Ramos (cell line): Measurements from ENCODE around the gene AUP1.
"Not testable (repeated sequence)": the region's sequence is repeated elsewhere in the genome, so short reads cannot be mapped to it uniquely, and the experiment has no call there.

Experiments
- in situ Hi-C: fragments of 300-500 bp; cut with MboI; formaldehyde crosslinking; loops from one replicate; pipeline ENCODE4 v1.14.3; 2022; ENCODE audit warnings: low sequenced_read_pairs; ENCODE audit not compliant: unreplicated experiment

Gene AUP1, protein sequence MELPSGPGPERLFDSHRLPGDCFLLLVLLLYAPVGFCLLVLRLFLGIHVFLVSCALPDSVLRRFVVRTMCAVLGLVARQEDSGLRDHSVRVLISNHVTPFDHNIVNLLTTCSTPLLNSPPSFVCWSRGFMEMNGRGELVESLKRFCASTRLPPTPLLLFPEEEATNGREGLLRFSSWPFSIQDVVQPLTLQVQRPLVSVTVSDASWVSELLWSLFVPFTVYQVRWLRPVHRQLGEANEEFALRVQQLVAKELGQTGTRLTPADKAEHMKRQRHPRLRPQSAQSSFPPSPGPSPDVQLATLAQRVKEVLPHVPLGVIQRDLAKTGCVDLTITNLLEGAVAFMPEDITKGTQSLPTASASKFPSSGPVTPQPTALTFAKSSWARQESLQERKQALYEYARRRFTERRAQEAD

DNA sequence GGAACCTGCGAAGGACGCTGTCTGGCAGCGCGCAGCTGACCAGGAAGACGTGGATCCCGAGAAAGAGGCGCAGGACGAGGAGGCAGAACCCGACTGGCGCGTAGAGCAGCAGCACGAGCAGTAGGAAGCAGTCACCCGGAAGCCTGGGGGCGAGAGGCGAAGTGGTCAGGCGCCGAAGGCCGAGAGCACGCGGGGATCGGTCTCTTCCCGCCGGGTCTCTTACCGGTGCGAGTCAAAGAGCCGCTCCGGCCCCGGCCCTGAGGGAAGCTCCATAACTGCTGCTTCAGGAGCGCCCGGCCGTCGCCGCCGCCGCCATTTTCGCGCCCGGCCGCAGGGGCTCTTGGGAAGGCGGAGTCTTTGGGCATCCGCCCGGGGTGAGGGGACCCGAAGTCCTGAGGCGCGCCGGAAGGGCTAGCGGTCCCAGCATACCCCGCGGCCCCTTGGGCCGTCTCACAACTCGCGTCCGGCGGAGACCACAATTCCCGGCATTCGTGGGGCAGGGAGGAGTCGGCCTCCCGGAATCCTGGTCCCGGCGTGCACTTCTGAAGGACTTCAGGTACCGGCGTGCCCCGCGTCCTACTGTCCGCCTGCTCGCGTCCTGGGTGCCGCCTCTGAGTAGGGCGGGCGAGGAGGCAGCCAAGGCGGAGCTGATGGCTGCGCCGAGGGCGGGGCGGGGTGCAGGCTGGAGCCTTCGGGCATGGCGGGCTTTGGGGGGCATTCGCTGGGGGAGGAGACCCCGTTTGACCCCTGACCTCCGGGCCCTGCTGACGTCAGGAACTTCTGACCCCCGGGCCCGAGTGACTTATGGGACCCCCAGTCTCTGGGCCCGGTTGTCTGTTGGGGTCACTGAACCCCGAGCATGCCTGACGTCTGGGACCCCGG is at the start of gene AUP1, which contains the start of gene HTRA2:
Gene AUP1, minus strand, starts transcription at position 350 of the 882 bp plus-strand sequence. Its CDS starts 77 bp downstream, at position 273.
Gene HTRA2, plus strand, starts transcription at position 577 of the 882 bp plus-strand sequence. Its CDS starts 74 bp downstream, at position 651.
- in situ Hi-C loops, result no loop called here

DNA sequence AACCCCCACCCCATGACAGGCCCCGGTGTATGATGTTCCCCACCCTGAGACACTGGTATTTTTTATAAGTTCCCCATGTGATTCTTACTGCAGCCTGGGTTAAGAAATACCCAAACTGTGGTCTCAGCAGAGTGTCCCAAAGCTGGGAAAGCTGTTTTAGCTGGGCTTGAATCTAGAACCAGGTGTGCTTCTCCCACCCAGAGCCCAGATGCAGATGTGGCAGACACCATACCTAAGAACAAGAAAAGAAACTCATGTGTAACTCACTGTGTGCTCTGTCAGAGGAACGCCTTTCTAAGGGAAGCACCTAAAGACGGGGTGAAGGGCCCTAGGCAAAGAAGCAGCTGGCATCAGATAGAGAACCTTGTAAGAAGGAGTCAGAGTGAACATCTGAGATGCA is 48.9 kb upstream of the AUP1 start:
- in situ Hi-C loops, result no loop called here

DNA sequence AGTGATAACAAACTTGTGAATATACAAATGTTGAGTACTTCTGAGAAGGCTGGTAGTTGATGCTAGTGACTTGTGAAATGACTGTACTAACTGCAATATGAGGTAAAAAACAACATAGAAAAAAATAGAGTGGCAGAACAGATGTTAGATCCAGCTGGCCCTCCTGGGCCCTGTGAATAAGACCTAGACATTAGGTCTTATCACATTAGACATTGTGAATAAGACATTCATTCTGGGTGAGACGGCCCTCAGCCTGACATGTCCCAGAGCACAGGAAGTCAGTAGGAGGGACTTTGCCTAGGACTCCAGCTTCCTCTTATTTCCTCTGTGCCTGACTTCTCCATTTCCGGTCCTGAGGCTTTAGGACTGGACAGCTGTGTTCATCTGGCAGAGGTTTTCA is 47.9 kb upstream of the AUP1 start:
- in situ Hi-C loops, result no loop called here

DNA sequence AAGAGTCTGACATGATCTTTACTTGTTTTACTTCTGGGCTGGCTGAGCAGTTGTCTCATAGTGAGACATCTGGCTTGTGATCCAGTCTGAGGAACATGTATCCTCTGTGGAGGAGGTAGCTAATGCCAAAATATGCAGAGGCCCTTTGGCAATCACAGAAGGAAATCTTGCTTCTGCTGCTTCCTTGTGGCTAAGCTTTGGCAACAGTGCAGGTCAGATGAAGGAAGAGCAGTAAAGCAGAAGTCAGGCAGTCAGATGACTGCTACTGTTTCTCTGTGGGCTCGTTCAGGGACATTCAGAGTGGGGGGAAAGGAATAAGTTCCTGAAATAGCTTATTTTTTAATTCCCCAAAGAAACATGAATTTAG is 47.3 kb upstream of the AUP1 start:
- in situ Hi-C loops, result no loop called here

DNA sequence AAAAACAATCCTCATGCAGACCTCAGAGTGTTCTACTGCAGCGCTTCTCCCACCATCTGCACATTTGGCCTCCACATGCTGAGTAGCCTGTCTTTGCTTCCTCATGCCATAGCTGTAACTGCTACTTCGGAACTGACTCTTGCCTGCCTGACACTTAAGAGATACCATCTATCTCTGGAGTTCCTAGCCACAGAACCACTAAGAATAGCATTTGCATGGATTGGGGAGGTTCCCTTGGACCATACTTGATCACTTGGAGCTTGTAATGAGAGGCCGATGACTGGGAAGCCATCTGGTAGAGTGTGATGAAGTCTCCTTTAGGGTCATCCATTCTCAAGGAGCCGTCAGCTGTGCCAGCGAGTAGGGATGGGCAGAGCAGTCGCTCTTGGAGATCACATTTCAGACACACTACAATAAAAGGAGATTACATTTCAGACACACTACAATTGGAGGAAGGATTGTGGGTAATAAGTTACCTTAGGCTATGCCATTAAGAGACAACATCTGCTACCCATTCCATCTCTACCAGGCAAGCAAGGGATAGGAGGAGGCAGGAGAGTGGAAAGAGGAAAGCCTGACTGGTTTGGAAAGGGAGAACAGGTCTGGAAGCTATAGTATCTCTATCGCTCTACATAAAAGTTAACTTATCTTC is 46.8 kb upstream of the AUP1 start:
- in situ Hi-C loops, result no loop called here

DNA sequence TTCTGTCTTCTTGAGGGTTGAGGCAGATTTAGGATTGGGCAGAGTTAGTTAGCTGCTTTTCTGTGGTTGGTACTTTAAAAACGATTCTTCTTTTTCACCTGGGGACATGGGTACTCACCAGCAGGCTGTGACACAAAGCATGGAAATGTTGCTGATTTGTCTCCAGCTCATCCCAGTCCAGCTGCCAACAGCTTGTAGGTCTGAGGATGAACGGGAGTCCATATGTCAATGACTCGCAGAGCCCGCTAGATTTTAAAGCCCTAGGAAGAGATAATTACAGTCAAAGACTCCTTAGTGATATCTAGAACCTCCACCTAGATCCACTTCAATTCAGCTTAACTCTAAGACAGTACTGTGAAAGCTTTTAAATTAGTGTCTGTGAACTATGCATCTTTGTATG is 45.8 kb upstream of the AUP1 start:
- in situ Hi-C loops, result no loop called here

DNA sequence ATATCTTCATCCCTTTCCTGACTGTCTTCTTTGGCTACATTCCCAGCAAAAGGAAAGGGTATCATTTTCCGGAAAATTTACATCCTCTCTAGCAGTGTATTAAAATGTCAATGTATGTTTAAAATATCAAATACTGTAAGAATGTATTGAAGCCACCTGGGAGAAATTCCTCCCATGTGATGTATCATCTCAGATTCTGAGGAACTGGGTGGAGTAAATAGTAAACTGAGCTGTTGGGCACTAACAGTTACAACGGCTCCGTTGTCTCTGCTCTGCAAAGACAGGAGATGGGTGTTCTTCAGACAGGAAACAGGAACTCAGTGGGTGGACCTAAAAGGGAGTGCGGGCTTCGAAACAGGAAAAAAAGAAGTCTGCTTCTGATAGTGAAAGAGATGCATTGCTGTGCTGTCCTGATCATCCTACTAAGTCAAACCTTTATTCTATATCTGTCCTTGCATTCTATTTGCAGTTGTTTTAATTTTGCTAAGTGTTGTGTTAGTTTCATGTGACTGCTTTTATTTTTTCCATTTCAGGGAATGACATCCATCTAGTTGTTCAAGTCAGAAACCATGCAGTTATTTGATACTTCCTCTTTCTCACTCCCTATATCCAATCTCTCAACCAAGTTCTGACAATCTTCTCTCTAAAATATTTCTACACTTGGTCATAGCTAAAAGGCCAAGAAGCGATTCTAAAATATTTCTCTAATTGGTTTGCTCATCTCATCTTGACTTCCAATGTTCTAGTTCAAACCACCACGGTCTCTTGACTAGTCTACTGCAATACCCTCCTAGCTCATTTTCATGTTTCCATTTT is 44.4 kb upstream of the AUP1 start:
- in situ Hi-C loops, result no loop called here

DNA sequence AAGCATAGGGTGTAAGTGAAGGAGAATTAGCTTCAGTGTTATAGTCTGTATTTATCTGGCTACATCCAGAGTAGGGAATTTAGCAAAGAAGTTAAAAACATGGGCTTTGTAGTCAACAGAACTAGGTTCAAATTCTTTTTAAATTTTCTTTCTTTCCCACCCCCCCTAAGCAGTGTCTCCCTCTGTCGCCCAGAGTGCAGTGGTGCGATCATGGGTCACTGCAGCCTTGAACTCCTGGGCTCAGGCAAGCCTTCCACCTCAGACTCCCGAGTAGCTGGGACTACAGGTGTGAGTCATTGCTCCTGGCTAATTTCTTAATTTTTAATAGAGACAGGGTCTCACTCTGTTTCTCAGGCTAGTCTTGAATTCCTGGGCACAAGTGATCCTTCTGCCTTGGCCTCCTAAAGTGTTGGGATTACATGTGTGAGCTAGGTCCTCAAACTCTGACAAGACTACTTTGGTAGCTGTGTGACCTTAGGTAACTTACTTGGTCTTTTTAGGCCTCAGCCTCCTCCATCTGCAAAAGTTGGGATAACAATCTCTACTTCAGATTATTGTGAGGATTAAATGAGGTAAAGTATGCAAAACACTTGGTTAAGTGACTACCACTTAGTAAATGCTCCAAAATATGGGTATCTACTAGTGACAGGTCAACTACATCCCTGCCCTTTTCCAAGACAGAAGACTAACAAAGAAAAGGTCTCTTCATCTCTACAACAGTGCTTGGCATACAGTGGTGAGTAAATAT is 42.8 kb upstream of the AUP1 start:
- in situ Hi-C loops, result no loop called here

DNA sequence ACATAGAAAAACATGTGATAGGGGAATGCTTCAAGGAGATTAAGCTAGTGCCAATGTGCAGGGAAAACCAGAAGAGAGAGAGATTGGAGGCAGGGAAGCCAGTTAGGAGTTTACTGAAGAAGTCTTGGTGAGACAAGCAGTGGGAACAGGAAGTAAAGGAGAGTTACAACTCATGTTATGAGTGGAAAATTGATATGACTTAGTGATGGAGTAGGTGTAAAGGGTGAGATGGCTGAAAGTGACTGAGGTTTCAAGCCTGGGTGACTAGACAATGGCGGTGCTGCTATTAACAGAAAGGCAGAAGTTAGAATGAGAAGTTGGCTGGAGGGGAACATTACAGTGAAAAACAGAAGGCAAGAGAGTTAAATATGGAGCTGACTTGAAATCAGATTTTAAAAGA is 41.6 kb upstream of the AUP1 start:
- in situ Hi-C loops, result no loop called here

DNA sequence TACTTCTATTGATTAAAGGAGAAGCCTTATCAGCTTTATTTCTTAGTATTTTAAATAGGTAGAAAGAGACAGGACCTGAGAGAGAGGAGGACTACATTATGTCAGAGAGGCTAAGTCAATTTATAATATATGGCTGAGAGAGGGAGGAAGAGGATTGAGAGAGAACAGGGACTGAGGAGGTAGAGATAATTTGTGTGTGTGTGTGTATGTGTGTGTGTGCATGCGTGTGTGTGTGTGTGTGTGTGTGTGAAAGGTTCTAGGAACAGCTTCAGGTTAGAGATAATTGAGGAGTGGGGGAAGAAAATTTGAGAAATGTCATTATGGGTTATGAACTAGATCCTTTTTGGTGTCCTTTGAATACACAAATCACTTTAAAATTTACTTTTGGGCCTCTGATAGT is 40.2 kb upstream of the AUP1 start:
- in situ Hi-C loops, result no loop called here

DNA sequence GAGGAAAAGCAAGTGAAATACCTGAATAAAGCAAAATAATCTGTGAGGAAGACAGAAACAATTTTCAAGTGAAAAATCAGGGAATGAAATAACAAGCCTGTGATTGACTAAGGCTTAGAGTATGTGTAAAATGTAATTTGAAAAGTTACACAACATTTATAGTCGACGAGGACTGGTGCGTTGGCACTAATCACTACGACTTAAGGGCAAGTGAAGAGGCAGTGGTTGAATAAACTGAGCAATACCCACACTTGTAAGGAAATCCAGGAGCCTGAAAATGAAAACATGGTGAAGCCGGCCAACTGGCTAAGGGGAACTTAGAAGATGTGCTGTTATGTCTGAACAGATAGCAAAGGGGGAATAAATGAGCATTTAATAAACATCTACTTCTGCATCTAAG is 38.4 kb upstream of the AUP1 start:
- in situ Hi-C loops, result no loop called here

DNA sequence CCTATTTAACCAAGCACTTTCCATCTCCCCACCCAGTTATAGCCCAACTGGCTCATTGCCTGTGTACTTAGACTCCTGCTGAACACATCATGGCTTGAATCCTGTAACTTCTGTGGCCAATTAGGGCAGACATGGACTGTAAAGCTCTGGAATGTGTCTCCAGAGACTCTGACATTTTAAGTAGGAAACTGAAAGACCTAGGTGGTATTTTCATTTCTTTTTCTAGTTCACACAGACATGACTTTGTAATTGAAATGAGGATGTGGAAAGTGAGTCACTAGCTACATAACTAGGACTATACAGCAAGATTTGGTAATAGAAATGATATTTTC is 37.2 kb upstream of the AUP1 start:
- in situ Hi-C loops, result no loop called here

DNA sequence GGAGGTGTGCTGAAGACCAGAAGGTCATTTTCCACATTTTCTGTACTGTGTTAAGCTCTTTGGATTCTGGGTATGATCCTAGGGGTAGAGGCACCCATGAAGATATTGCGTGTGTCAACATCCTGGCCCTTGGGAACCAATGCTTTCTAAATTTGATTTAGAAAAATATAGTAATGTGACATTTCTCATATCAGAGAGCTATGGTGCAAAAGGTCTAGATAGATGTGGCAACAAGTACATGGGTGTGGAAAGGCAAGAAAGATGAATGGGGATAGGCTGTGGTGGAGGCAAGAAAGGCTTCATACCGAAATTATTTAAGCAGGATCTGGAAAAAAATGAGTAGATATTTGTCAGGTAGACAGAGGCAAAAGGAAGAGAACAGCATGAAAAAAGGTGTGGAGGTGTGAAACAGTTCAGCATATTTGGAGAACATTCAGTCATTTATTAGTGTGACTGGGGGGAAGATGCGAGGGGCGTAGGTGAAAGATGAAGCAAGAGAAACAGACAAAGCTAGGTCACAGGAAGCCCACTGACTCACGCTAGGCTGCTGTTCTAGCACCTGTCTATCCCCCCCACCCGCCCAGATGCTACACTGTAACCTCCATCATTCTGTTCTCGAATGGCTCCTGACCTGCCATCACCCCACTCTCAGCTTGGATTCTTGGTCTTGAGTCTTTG is 36.7 kb upstream of the AUP1 start:
- in situ Hi-C loops, result no loop called here

DNA sequence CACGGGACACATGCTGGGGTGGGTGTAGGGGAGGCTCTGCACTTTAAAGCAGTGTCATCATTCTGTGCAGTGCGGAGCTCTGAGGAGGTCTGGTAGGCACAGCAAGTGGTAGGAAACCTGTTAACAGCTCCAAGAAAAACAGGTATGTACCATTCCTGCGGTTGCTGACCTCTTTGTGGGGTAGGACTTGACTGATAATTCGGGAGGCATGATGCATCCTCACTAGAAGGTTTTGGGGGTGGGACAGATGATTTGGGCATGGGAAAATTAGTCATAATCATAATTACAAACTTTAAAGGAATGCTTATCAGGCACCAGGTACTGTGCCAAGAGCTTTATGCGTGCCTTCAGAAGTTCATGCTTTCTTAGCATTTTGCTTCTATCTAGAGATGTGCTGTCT is 34.7 kb upstream of the AUP1 start:
- in situ Hi-C loops, result no loop called here

DNA sequence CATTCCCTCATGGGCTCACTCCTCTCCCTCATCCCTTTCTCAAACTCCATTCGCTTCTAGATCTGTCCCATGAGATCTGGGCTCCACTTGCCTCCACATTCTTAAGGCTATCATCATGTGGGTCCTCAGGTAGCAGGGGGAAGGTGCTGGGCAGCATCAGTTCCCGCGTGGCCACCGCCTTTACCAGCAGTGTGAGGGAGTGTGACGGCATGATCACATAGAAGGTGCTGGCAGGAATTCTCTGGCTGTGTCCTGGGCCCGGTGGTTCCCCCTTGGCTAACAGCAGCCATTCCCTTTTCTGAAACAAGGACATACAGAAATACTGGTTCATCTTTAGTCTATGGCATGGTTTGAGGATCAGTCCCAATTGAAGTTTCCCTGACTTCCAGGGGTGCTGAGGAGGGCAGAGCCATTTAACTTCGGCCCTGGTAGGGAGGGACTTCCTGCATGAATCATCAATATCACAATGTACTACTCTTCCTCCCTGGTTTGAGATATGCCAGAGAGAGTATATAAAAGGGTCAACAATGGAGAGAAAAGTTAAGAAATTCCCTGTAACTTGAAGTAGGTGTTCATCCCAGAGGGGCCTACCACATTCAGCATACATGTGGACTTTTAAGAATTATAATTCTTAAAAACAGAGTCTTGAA is 32.7 kb upstream of the AUP1 start:
- in situ Hi-C loops, result no loop called here

DNA sequence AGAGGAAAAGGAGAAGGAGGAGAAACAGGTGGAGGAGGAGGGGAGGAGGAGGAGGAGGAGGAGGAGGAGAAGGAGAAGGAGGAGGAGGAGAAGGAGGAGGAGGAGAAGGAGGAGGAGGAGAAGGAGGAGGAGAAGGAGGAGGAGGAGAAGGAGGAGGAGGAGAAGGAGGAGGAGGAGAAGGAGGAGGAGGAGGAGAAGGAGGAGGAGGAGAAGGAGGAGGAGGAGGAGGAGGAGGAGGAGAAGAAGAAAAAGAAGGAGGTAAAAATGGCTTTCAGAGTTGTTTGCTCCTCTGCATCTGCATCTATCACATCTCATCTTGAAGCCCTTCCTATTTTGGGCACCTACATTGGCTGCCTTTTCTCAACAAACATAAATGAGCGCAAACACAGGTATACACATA is 31.5 kb upstream of the AUP1 start:
- in situ Hi-C loops, result not testable (repeated sequence)

DNA sequence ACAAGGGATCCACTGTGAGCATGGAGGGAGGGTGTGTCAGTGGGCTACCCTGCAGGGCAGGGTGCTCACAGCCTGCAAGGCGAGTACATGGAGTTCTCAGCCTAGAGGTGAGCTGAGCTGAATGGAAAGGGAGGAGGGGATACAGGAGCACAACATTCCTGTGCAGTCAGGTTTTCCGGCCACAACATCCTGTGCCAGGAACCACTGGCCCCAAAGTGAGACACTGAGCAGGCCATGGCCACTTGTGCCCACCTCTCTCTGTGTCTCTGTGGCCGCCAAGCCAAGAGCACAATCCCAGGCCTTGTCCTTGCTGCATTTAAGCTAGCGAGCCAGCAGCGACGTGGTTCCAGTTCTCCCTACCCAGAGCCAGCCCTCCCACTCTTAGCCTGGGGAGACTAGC is 31.1 kb upstream of the AUP1 start:
- in situ Hi-C loops, result no loop called here

DNA sequence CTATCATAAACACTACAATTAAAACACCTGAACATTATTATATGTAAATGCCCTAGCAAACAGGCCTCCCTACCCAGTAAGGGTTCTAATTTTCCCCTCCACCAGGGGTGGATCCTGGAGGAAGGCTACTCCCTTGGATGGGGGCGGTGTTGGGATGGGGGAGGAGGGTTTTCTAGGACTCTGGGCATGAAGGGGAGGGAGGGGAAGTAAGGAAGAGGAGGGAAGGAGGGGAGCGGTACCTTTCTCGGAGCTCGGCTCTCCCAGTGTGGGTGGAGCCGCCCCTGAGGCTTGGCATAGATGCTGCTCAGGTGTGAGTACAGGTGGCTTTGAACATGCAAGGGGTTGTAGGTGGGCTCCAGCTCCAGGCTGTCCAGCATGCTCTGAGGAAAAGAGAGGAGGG is 30.4 kb upstream of the AUP1 start:
- in situ Hi-C loops, result no loop called here
